Adipocyte (in vitro differentiated cells): ENCODE data around the gene SLC9A2.

Experiments
- DNase-seq: peaks from one replicate; pipeline ENCODE4 v3.0.0-alpha.2; 2015; ENCODE audit warnings: low read depth
- H3K27me3 ChIP-seq: replicated peaks from 2 replicates; pipeline ENCODE4 v1.7.0; 2013; ENCODE audit warnings: mild to moderate bottlenecking, low read length, moderate library complexity; ENCODE audit not compliant: control insufficient read depth, insufficient read depth
- H3K36me3 ChIP-seq: 2 replicates; pipeline ENCODE4 v1.7.0; 2013; ENCODE audit warnings: low read length, mild to moderate bottlenecking, moderate library complexity; ENCODE audit not compliant: control insufficient read depth, insufficient read depth, severe bottlenecking
- H3K4me1 ChIP-seq: 2 replicates; pipeline ENCODE4 v1.7.0; 2013; ENCODE audit warnings: mild to moderate bottlenecking, low read length, moderate library complexity; ENCODE audit not compliant: control insufficient read depth, insufficient read depth
- H3K4me3 ChIP-seq: 2 replicates; pipeline ENCODE4 v1.7.0; 2013; ENCODE audit warnings: mild to moderate bottlenecking, low read length, moderate library complexity
- H3K9ac ChIP-seq: 2 replicates; pipeline ENCODE4 v1.7.0; 2013; ENCODE audit warnings: mild to moderate bottlenecking, low read length, moderate library complexity
- H3K9me3 ChIP-seq: 2 replicates; pipeline ENCODE4 v1.7.0; 2013; ENCODE audit warnings: mild to moderate bottlenecking, low read length, moderate library complexity; ENCODE audit not compliant: control insufficient read depth

The SLC9A2 gene, protein sequence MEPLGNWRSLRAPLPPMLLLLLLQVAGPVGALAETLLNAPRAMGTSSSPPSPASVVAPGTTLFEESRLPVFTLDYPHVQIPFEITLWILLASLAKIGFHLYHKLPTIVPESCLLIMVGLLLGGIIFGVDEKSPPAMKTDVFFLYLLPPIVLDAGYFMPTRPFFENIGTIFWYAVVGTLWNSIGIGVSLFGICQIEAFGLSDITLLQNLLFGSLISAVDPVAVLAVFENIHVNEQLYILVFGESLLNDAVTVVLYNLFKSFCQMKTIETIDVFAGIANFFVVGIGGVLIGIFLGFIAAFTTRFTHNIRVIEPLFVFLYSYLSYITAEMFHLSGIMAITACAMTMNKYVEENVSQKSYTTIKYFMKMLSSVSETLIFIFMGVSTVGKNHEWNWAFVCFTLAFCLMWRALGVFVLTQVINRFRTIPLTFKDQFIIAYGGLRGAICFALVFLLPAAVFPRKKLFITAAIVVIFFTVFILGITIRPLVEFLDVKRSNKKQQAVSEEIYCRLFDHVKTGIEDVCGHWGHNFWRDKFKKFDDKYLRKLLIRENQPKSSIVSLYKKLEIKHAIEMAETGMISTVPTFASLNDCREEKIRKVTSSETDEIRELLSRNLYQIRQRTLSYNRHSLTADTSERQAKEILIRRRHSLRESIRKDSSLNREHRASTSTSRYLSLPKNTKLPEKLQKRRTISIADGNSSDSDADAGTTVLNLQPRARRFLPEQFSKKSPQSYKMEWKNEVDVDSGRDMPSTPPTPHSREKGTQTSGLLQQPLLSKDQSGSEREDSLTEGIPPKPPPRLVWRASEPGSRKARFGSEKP

DNA sequence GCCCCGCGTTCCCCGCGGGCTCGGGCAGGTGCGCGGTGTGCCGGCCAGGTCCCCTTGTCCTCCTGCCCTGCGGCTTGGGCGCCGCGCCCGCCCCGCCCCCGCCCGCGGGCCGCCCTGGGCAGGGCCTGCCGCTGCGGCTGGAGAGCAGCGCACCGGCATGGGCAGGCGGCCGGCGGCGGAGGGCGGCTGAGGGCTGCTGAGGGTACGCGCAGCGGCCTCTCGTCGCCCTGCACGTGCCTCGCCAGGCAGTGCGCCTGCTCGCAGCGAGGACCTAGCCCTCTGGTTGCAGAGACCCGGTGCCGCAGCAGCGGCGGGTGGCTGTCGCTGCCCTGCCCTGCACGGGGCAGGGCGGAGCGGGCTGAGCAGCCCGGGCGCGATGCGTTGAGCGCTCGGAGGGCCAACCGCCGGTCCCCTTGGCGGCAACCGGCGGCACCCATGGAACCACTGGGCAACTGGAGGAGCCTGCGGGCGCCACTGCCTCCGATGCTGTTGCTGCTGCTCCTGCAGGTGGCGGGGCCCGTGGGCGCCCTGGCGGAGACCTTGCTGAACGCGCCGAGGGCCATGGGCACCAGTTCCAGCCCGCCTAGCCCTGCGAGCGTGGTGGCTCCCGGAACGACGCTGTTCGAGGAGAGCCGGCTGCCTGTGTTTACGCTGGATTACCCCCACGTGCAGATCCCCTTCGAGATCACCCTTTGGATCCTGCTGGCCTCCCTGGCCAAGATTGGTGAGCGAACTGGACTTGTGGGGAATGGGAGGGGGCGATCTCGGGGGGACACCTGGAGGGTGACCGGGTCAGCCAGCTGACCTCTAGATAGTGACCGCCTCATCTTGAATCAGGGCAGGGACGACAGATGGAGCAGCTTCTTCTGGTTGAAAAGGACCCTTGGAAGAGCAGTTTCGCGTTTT lies at the start of gene SLC9A2:
TSS of gene SLC9A2 (plus strand) at position 140 of the 906 bp plus-strand sequence. CDS start at position 436, 296 bp downstream.
- peak; percentile 18 for DNase-seq
- peaks cover 59% of the 10 kb centered on the region for H3K27me3 ChIP-seq
- peak within 1 kb of the TSS; percentile 77 for H3K4me3 ChIP-seq
- H3K9ac ChIP-seq = no peak within 1 kb of the TSS
- H3K4me1 ChIP-seq = peaks cover 11% of the 10 kb centered on the region
- H3K36me3 ChIP-seq = no peaks in the 10 kb centered on the region
- no peaks in the 10 kb centered on the region for H3K9me3 ChIP-seq

DNA sequence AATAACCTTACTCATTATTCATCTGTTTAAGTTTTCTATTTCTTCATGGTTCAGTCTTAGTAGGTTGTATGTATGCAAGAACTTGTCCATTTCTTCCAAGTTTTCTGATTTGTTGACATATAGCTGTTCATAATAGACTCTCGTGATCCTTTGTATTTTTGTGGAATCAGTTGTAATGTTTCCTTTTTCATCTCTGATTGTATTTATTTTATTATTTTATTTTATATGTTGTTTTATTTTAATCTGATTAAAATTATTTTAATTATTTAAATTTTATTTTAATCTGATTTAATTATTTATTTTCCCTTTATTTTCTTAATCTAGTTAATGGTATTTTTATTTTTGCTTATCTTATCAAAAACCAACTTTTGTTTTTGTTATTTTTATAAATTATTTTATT lies 43.5 kb upstream of the SLC9A2 start:
- Histone ChIP-seq H3K4me1 (peaks cover 4% of the 10 kb centered on the region), H3K4me3 (no peak overlapping the region)
- no peak for DNase-seq

DNA sequence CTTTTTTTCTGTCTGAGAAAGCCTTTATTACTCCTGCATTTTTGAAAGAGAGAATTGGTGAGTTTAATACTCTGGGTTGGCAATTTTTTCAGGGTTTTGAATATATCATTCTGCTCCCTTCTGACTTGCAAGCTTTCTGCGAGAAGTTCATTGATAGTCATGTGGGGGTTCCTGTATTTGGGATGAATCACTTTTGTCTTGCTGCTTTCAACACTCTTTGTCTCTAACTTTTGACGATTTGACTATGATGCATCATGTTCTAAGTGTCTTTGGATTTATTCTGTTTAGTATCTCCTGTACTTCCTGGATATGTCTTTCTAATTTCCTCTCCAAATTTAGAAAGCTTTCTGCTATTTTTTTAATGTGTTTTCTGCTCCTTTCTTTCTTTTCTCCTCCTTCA lies 41.0 kb upstream of the SLC9A2 start:
- H3K36me3 ChIP-seq = no peaks in the 10 kb centered on the region
- H3K9me3 ChIP-seq = peaks cover 10% of the 10 kb centered on the region
- H3K4me3 ChIP-seq = no peak overlapping the region
- peaks cover 4% of the 10 kb centered on the region for H3K4me1 ChIP-seq
- H3K27me3 ChIP-seq = no peaks in the 10 kb centered on the region
- no peak for DNase-seq
- no peak overlapping the region for H3K9ac ChIP-seq

More for the DNA sequence above, 43.5 kb upstream of the SLC9A2 start:
- peaks cover 10% of the 10 kb centered on the region for H3K9me3 ChIP-seq
- no peaks in the 10 kb centered on the region for H3K36me3 ChIP-seq
- H3K9ac ChIP-seq = no peak overlapping the region
- H3K27me3 ChIP-seq = no peaks in the 10 kb centered on the region

DNA sequence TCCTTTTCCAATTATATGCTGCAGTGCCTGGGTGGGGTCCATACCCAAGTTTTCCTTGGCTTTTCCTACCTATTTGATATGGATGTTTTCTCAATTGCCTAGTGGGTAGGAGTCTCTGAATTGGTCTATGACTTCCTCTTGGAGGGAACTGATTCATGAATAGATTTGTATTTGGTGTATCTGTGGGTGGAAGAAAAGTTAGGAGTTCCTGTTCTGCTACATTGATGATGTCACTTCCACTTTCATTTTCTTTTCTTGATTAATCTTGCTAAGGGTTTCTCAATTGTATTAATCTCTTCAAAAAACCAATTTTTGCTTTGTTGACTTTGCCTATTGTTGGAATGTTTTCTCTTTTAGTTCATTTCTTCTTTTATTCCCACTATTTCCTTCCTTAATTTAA lies 37.4 kb upstream of the SLC9A2 start:
- Histone ChIP-seq H3K27me3 (peaks cover 5% of the 10 kb centered on the region), H3K9me3 (no peaks in the 10 kb centered on the region), H3K36me3 (no peaks in the 10 kb centered on the region), H3K4me3 (peak overlapping the region; percentile 56), H3K9ac (no peak overlapping the region), H3K4me1 (peaks cover 4% of the 10 kb centered on the region)
- no peak for DNase-seq

DNA sequence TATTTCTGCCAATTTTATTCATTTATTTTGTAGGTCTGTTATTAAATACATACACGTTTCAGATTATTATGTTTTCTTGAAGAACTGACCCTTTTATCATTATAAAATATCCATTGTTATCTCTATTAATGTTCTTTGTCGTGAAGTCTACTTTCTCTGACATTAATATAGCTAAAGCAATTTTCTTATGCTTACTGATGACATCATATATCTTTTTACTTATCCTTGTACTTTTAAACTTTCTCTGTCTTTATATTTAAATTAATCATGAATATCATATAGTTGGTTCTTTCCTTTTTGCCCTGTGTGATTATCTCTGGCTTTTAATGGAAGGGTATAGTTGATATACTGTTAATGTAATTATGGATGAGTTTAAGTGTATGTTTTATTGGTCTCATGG lies 36.5 kb upstream of the SLC9A2 start:
- no peaks in the 10 kb centered on the region for H3K9me3 ChIP-seq
- H3K36me3 ChIP-seq = no peaks in the 10 kb centered on the region
- H3K27me3 ChIP-seq = peaks cover 9% of the 10 kb centered on the region
- no peak overlapping the region for H3K4me3 ChIP-seq
- no peak for DNase-seq
- peaks cover 4% of the 10 kb centered on the region for H3K4me1 ChIP-seq
- no peak overlapping the region for H3K9ac ChIP-seq

DNA sequence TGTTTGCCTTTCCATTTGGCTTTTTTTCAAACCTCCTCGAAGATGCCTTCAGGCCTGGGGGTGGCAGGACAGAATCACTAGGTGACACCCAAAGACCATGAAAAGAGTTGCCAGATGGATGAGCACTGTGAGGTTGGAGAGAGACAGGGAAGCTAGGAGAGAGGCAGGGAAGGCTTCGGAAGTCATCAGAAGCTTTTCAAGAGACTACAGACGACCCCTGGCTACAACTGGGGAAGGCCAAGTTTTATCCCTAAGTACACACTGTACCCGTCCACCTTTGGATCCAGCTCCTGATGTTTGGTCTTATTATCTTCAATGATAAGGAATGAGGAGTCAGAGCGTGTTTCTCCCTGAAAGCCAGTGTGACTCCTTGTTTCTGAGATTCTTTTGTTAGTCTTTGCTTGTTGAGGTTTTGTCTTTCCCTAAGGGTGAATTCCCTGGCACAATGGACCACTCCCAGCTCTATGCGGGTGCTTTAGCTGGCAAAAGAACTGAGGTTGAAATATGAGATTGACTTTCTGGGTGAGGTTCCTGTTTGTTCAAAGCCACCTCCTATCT lies 33.4 kb upstream of the SLC9A2 start:
- peaks cover 9% of the 10 kb centered on the region for H3K27me3 ChIP-seq
- H3K36me3 ChIP-seq = no peaks in the 10 kb centered on the region
- no peak overlapping the region for H3K9ac ChIP-seq
- H3K4me3 ChIP-seq = no peak overlapping the region
- H3K9me3 ChIP-seq = no peaks in the 10 kb centered on the region
- no peak for DNase-seq
- H3K4me1 ChIP-seq = no peaks in the 10 kb centered on the region

DNA sequence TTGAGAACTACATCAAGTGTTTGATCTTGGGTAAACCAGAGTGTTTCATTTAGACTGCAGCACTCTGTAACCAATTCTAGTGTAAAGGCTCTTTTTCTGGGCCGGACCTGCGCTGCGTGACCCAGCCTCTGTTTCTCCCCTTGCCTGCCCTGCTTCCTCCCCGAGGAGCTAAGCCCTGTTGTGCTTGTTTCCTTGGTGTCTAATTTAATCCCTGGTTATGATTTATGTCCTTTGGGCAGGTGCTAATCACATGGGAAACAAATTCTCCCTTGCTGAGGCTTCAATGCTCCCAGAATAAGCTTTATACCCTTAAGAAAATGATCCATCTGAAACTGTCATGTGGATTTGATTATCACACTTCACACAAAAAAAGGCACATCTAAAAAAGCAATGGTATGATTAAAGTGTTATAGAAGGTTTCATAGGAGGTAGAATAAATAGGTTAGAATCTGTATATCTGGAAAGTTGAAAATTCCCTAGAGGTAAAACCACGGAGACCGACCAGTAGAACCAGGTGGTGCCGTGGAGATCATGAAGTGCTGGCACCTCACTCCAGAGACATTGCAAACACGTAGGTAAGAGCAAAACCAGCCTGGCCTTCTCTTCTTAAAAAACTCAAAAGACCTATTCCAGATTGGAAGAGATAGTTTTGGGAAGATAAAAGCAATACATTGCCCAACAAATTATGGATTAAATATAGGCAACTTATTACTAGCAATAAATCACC lies 31.0 kb upstream of the SLC9A2 start:
- no peak for DNase-seq

DNA sequence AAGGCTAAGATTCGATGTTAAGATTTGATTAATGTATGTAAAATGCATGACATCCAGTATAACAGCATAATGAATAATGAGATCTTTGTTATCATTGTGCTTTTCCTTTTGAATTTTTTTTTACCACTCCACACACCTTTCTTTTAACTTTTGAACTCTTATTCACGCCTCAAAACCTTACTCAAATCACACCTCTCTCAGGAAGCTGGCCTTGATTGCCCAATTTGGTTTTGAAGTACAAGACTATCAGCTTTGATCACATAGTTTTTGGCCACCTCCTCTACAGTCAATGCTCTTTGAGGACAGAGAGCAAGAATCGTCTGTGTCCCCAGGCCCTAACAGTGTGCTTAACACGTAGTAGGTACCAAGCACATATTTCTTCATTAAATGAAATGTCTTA lies 29.9 kb upstream of the SLC9A2 start:
- Histone ChIP-seq H3K4me3 (no peak overlapping the region), H3K9ac (no peak overlapping the region), H3K4me1 (no peaks in the 10 kb centered on the region), H3K9me3 (no peaks in the 10 kb centered on the region), H3K27me3 (peaks cover 9% of the 10 kb centered on the region), H3K36me3 (no peaks in the 10 kb centered on the region)
- no peak for DNase-seq

More for the DNA sequence above, 31.0 kb upstream of the SLC9A2 start:
- no peaks in the 10 kb centered on the region for H3K36me3 ChIP-seq
- H3K4me1 ChIP-seq = no peaks in the 10 kb centered on the region
- H3K27me3 ChIP-seq = peaks cover 9% of the 10 kb centered on the region
- H3K4me3 ChIP-seq = no peak overlapping the region
- no peaks in the 10 kb centered on the region for H3K9me3 ChIP-seq
- no peak overlapping the region for H3K9ac ChIP-seq

DNA sequence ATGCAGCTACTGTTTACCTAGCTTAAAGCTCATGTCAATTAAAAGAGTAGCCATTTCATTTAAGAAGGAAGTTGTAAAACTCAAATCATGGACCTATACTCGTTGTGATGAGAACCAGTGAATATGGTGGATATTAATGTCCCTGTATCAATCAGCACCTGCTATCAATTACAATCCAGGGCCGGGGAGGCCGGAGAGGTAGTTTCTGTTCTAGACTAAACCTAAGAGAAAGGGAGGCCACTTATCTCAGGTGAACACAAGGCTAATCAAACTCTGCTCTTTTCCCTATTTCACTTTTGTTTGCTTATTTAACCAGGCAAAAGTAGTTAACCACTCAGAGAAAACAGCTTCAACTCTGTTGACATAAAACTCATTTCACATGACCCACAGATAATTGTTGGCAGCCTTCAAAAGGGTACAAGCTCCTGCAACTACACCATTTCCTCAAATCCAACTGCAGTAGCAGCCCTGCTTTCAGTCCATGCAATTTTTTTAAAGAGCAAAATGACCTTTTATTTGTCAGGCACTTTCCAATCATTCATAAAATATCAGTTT lies 27.8 kb upstream of the SLC9A2 start:
- Histone ChIP-seq H3K4me3 (no peak overlapping the region), H3K9me3 (no peaks in the 10 kb centered on the region), H3K9ac (no peak overlapping the region), H3K4me1 (no peaks in the 10 kb centered on the region), H3K27me3 (peaks cover 10% of the 10 kb centered on the region), H3K36me3 (no peaks in the 10 kb centered on the region)
- DNase-seq = no peak

DNA sequence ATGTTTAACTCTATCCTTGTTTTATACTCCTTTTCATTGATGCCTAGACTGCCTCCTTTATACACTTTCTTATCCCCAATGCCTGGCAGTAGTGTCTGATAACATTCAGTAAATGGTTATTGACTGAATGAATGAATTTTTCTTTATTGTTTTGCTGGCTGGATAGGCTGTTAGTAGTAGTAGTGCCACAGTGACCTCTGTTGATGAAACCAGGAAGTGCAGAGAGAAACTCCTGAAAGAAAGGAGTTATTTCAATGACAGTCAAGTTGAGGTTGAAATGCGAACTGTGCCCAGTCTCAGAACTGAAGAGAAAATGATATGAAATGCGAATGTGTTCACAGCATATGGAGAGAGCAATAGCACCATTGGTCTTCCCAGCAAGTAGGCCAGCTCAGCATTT lies 26.8 kb upstream of the SLC9A2 start:
- DNase-seq = peak; percentile 7
- H3K36me3 ChIP-seq = no peaks in the 10 kb centered on the region
- no peaks in the 10 kb centered on the region for H3K4me1 ChIP-seq
- H3K27me3 ChIP-seq = peaks cover 6% of the 10 kb centered on the region
- H3K4me3 ChIP-seq = no peak overlapping the region
- H3K9ac ChIP-seq = no peak overlapping the region
- H3K9me3 ChIP-seq = no peaks in the 10 kb centered on the region
